Measurements from ENCODE around the gene UGT1A9.
"Not testable (repeated sequence)": the region's sequence is repeated elsewhere in the genome, so short reads cannot be mapped to it uniquely, and the experiment has no call there.

Gene UGT1A9

DNA sequence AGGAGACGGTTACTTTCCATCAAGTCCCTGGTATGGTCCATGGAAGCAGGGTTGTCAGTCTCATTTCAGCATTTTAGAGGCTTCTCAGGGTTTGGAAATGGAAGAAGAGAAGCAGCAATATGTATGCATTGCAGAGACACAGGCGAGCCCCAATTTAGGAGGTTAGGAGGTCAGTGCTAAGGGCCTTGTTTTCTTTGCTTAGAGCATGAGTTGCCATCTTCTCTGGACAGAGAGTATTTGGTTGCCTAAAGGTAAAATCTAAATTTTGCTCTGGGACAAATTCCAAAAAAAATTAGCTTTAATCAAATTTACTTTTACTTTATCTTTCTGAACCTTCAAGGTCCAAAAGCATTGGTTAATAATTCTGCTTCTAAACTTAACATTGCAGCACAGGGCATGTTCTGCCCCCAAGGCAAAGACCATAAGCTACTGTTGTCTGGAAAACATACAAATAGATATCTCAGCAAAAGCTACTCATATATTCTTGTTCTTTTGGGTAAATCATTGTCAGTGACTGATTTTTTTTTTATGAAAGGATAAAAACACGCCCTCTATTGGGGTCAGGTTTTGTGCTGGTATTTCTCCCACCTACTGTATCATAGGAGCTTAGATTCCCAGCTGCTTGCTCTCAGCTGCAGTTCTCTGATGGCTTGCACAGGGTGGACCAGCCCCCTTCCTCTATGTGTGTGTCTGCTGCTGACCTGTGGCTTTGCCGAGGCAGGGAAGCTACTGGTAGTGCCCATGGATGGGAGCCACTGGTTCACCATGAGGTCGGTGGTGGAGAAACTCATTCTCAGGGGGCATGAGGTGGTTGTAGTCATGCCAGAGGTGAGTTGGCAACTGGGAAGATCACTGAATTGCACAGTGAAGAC is at the start of gene UGT1A9:
Gene UGT1A9 (plus strand): TSS at position 609 of the 872 bp plus-strand sequence. CDS start 37 bp downstream, at position 646.
- no peak for DNase-seq

DNA sequence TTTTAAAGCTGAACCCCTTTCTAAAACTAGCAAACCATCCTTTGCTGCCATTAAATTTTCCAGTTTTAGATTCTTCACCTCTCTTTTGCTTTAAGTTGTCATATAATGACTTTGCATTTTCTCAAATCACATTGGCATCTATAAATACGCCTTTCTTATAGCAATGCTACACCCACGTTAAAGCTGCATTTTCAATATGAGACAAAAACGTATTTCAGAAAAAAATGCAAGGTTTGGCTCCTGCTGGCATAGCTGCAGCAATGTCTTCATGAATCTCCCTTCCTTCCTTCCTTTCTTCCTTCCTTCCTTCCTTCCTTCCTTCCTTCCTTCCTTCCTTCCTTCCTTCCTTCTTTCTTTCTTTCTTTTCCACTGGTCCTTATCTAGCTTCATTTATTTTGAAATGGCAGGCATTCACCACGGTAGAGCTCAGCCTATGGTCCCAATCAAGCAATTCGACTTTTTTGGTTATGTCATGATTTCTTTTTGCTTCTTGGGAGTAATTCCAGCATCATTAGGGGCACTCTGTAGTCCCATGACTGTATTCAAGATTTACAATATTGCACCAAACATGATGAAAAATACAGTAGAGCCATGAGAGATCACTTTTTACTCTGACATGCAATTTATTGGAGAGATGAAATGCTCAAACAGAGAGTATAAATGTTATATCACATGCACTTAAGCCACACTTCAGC is 44.2 kb upstream of the UGT1A9 start:
- no peak for DNase-seq

DNA sequence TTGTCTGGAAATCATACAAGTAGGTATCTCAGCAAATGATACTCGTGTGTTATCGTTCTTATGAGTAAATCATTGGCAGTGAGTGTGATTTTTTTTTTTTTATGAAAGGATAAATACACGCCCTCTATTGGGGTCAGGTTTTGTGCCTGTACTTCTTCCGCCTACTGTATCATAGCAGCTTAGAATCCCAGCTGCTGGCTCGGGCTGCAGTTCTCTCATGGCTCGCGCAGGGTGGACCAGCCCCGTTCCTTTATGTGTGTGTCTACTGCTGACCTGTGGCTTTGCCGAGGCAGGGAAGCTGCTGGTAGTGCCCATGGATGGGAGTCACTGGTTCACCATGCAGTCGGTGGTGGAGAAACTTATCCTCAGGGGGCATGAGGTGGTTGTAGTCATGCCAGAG is 35.4 kb upstream of the UGT1A9 start, which contains the start of gene UGT1A10:
Gene UGT1A10 (plus strand): TSS at position 143 of the 400 bp plus-strand sequence. CDS start 75 bp downstream, at position 218.
- DNase-seq: not testable (repeated sequence)

GRCh38 chr2:233638836-233639235 is 32.9 kb upstream of the UGT1A9 start:
- DNase-seq: no peak

DNA sequence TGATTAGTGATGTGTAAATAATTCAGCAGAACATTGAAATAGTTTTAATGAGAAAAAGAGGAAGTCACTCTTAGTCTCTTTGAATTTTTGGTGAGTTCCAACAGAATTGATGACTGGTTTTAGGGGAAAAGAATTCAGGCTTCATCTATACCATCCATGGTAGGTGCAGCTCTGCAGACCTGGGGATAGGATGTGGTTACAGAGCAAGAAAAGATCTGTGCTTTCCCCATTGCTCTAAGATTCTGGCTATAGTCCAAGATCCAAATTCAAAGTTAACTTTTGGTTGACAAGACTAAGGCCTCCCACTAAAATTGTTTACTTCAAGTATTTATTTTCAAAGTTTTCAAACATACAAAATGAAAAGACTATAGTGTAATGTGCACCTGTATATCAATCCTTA is 31.8 kb upstream of the UGT1A9 start:
- DNase-seq: no peak

DNA sequence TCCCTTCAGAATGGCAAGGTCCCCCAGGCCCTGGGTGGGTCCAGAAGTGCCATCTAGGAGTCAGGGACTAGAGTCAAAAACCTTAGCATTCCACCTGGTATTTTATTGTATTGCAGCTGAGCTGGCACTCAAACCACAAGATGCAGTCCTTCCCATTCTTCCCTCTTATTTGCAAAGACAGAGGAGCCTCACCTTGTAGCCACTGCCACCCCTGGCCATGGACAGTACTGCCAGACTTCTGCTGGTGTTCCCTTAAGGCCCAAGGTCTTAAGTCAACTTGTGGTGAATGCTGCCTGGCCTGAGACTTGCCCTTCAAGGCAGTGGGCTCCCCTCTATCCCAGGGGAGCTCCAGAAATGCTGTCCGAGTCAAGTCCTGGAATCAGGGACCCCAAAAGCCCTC is 28.6 kb upstream of the UGT1A9 start:
- DNase-seq: no peak

GRCh38 chr2:233646033-233646432 is 25.7 kb upstream of the UGT1A9 start:
- not testable (repeated sequence) for DNase-seq

GRCh38 chr2:233650981-233651380 is 20.7 kb upstream of the UGT1A9 start:
- no peak for DNase-seq

GRCh38 chr2:233651430-233651829 is 20.3 kb upstream of the UGT1A9 start:
- no peak for DNase-seq

GRCh38 chr2:233654501-233654900 is 17.2 kb upstream of the UGT1A9 start:
- no peak for DNase-seq

- DNase-seq: no peak
Measured at GRCh38 chr2:233655043-233655442, 16.7 kb upstream of the UGT1A9 start.

- not testable (repeated sequence) for DNase-seq
Measured at GRCh38 chr2:233655943-233656342, 15.8 kb upstream of the UGT1A9 start.

GRCh38 chr2:233656443-233656842 is 15.3 kb upstream of the UGT1A9 start:
- DNase-seq: no peak

DNA sequence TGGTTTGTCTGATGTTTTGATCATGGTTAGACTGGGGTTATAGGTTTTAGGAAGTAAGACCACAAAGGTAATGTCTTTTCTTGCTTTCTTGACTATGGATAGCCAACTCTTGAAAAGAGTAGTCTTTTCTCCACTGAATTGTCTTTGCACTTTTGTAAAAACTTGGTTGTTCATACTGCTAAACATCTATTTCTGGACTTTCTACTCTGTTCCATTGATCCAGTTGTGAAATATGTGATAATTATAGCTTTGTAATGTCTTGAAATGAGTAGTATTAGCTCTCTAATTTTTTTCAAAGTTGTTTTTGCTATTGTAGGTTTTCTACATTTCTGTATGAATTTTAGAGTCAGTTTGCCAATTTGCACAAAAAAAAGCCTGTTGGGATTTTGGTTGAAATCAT is 13.1 kb upstream of the UGT1A9 start:
- DNase-seq: no peak

DNA sequence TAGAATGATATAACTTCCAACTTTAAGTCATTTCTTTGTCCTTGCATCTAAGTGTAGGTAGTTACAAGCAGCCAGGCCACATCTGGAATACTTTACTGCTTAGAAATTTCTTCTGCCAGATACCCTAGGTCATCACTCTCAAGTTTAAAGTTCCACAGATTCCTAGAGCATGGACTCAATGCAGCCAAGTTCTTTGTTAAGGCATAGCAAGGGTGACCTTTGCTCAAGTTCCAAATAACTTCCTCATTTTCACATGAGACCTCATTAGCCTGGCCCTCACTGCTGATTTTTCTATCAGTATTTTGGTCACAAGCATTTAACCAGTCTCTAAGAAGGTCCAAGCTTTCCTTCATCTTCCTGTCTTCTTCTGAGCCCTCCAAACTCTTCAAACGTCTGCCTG is 7.8 kb upstream of the UGT1A9 start:
- no peak for DNase-seq

- no peak for DNase-seq
Measured at GRCh38 chr2:233668605-233669260, 3.0 kb upstream of the UGT1A9 start.

- DNase-seq: no peak
Measured at GRCh38 chr2:233672886-233673285, 1.2 kb downstream of the UGT1A9 start.

DNA sequence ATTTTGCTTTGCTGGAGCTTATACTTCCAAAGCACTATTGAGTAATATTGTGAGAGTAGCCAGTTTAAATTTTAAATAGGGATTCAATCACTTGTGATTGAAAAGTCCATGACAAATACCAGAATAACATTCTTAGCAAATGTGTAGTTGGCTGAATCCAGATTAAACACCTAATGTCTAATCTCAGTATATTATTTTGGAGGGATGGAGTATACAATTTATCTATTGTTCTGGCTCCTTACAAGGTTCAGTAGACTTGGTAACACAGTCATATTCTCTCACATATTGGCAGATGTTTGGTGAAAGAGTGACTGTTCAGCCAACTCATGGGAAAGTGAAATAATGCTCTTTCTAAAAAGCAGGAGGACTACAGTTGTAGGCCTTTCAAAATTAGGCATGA is 2.2 kb downstream of the UGT1A9 start:
- no peak for DNase-seq

DNA sequence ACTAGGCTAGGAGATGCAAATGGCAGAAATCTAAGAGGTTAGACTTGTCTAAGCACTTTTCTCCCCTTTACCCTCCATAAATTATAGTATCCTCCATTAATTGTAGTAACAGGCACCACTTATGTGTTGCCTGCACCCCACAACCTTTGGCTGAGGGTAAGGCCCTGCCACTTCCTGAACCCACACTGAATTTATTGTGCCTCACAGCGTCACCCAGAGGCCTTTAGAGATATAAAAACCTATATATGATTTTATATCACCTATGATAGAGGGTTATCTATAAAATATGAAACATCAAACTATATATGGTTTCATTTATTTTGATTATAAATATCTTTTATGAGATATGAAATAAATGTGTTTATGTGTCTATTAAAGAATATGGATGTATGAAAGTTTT is 2.6 kb downstream of the UGT1A9 start:
- DNase-seq: no peak

DNA sequence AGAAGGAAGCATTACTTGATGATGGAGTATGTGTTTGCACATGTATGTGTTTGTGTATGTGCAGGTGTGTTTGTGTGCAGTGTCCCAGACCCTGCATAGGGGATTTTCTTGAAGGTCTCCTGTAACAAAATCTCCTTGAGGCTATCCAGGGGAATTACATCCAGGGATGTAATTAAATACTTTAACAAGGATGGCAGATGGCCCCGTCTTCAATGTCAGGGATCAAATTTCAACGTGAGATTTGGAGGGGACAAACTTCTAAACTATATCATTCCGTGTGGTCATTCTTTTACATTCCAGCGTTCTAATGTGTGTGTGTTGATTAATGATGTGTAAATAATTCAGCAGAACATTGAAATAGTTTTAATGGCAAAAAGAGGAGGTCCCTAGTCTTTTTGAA is 3.3 kb downstream of the UGT1A9 start:
- no peak for DNase-seq

DNA sequence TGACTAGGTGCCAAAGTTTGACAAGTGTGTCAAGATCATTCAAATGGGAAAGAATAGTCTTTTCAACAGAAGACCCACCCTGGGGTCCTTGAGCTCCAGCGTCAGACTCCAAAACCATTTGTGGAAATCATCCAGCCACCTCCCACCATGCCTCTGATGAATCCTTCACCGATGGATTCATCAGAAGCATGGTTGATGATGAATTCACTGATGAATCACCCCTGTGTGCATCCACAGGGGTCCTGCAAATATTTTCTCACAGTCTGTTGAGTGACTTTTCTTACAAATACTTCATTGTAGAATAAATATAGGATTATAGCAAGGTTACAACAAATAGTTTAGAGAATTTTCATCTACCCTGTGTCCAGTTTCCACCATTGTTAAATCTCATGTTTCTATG is 4.3 kb downstream of the UGT1A9 start:
- DNase-seq: no peak

DNA sequence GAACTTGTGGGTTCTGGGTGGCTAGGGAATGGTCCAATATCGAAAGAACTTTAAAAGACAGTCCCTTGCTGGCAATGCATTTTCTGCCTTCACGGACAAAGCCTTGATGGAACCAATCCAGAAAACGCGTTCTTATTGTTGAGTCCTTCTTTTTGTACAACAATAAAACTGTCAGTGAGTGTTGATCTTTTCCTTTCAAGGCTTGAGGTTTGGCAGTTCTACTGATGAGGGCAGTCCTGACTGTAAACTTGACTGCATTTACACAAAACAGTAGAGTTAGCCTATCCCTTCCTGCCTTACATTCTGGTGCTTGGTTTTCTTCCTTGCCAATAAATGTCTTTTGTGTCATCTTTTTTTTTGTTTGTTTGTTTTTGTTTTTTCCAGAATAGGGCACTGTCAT is 7.5 kb downstream of the UGT1A9 start:
- DNase-seq: no peak

DNA sequence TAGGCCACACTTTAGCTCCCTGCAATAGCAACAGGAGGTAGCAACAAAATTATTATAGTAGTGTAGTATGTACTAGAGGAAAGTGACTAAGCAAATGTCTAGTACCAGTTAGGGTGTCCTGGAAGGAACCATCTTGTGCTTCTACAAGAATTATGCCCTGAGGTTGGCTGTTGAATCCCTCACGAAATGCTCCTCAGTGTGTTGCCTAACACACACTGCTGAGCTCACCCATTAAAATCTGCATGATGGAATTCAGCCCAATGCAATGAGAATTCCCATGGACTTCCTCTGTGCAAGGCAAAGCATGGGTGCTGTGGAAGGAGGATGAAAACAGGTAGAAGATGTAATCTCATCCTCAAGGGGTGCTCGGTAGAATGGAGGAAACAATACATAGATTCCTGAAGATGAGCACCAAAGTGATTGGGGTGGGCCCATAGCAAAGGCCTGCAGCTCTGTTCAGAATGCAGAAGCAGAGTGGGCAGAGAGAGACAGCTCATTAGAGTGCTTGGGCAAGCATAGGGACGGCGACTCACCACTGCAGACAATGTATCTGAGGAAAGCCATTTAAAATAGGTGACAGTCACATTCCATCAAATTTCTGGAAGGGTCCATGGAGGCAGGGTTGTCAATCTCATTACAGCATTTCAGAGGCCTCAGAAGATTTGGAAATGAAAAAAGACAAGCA is 8.8 kb downstream of the UGT1A9 start:
- DNase-seq: no peak

Data from activated T-cell treated with anti-CD3 and anti-CD28 coated beads, Interleukin-2, amount 50 U/mL, for 48 hours (primary cell).